Stomach (tissue), 9 donors: ENCODE measurements around the gene MORC1. TPM values are rescaled to one million over a fixed set of nuclear protein-coding genes. Genes with fewer than 3 reads are reported as not detected.

Experiments
- DNase-seq, 2 donors: peaks; one replicate each; pipeline versions ENCODE4 v3.0.0 to v3.0.0-alpha.2; 2013 to 2019
- H3K27ac ChIP-seq, 5 donors: fragments of 200-600 bp in 4 of 5; sonication (generic) in 4 of 5; one replicate each; pipeline ENCODE4 v1.5.1; 2013 to 2019; ENCODE audit warnings: mild to moderate bottlenecking in 1 of 5, moderate library complexity in 1 of 5
- H3K27me3 ChIP-seq, 3 donors: fragments of 200-600 bp; sonication (generic); one replicate each; pipeline ENCODE4 v1.5.1; 2017 to 2019; ENCODE audit warnings: mixed run types in 1 of 3
- H3K36me3 ChIP-seq, 4 donors: fragments of 200-600 bp; sonication (generic); 1 replicate in 3 of 4; 2 replicates in 1 of 4; pipeline ENCODE4 v1.5.1; 2016 to 2019
- H3K4me1 ChIP-seq, 4 donors: fragments of 200-600 bp; sonication (generic); one replicate each; pipeline ENCODE4 v1.5.1; 2016 to 2019
- H3K4me3 ChIP-seq, 4 donors: fragments of 200-600 bp; sonication (generic) in 3 of 4; one replicate each; pipeline ENCODE4 v1.5.1; 2016 to 2019; ENCODE audit warnings: mild to moderate bottlenecking in 1 of 4
- H3K9me3 ChIP-seq, 4 donors: fragments of 200-600 bp; sonication (generic); one replicate each; pipeline ENCODE4 v1.5.1; 2016 to 2019
- EP300 ChIP-seq: sonication (generic); formaldehyde crosslinking; IDR thresholded peaks from one replicate; pipeline ENCODE4 v1.6.1; 2017; ENCODE audit warnings: antibody characterized with exemption
- POLR2A ChIP-seq, 4 donors: fragments of 450-650 bp; IDR thresholded peaks; one replicate each; pipeline ENCODE4 v1.6.1; 2016; ENCODE audit warnings: antibody characterized with exemption in 4 of 4, control low read depth in 2 of 4, mild to moderate bottlenecking in 1 of 4, moderate library complexity in 1 of 4
- POLR2AphosphoS5 ChIP-seq, 3 donors: sonication (generic); formaldehyde crosslinking; IDR thresholded peaks; one replicate each; pipeline ENCODE4 v1.6.1; 2016; ENCODE audit warnings: antibody characterized with exemption in 3 of 3
- WGBS, 5 donors: extraction: QIAGEN DNeasy Blood & Tissue Kit in 3 of 5; methylation state at CpG; one replicate each; pipeline versions ENCODE4 v1.1.5 to v1.1.7; 2013 to 2018; 5-methylcytosine and 5-hydroxymethylcytosine counted together
- intact Hi-C: fragments of 100-400 bp; cut with DNase I; formaldehyde crosslinking; loops from one replicate; pipeline ENCODE4 v1.15.1; 2023; ENCODE audit warnings: low total_unique reads
- polyA plus RNA-seq, 3 donors: library from polyadenylated mRNA; stranded (reverse); fragments of 200-250 nt; gene quantifications; one replicate each; pipeline ENCODE4 v1.2.3, GENCODE V29; 2013
- total RNA-seq, 5 donors: library from RNA; depleted of rRNA; stranded (reverse); fragments of >200 nt; gene quantifications; one replicate each; pipeline versions ENCODE4 v1.1.0 to v1.2.3, GENCODE V29; 2014 to 2016
- TF ChIP-seq, protein P1 (sequence below), 7 experiments: fragments of 450-650 bp in 4 of 7; fragments of 200-600 bp in 3 of 7; sonication (generic) in 3 of 7; IDR thresholded peaks; one replicate each; pipeline ENCODE4 v1.5.1; 2016 to 2019; ENCODE audit warnings: antibody characterized with exemption in 7 of 7, control low read depth in 2 of 7, mild to moderate bottlenecking in 1 of 7
- donor health status: healthy with polysubstance abuse.
- donor health status: Bipolar disorder and iron deficiency.
- donor health status: healthy.

Gene MORC1
- total and polyA plus RNA-seq, 8 donors: not detected

DNA sequence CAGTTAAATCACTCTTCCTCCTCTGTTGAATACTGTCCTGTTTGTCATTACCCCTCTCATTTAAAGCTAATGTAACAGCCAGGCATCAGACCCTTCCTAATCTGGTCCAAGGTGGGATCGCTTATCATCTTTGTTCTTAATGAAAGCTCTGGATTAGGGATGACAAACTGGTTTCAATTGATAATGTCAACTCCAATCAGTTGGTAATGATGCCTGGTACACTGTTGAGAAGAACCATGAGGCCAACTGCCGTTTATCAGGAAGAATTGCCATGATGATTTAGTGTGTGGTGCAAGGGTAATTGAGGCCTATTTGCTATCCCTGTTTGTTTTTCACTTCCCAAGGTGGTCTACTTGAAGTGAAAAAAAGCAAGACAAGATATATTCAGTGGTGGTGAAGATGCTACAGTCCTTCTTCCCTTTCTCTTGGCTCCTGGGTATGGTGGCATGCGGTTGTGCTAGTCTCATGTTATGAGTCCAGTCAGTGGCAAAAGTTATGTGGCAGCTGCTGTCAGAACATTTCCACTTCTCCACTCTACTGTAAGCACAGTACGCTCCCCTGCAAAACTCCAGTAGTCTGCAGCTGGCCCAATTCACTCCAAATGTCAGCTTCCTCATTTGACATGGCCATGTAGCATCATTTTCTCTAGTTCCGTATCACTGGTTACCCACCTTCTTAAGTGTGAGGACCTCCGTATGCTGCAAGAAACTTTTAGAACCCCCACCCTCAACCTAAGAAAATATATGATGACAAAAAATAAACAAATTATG is 72.5 kb downstream of the MORC1 start:
- no peak overlapping the region for H3K27ac ChIP-seq
- no peaks in the 10 kb centered on the region for H3K9me3 ChIP-seq
- no peaks in the 10 kb centered on the region for H3K4me1 ChIP-seq
- H3K27me3 ChIP-seq: no peaks in the 10 kb centered on the region
- no peaks in the 10 kb centered on the region for H3K36me3 ChIP-seq
- no peak overlapping the region for H3K4me3 ChIP-seq
- TF ChIP-seq, protein P1, sequence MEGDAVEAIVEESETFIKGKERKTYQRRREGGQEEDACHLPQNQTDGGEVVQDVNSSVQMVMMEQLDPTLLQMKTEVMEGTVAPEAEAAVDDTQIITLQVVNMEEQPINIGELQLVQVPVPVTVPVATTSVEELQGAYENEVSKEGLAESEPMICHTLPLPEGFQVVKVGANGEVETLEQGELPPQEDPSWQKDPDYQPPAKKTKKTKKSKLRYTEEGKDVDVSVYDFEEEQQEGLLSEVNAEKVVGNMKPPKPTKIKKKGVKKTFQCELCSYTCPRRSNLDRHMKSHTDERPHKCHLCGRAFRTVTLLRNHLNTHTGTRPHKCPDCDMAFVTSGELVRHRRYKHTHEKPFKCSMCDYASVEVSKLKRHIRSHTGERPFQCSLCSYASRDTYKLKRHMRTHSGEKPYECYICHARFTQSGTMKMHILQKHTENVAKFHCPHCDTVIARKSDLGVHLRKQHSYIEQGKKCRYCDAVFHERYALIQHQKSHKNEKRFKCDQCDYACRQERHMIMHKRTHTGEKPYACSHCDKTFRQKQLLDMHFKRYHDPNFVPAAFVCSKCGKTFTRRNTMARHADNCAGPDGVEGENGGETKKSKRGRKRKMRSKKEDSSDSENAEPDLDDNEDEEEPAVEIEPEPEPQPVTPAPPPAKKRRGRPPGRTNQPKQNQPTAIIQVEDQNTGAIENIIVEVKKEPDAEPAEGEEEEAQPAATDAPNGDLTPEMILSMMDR (IDR thresholded peaks at IDR 0.05): no peak
- TF ChIP-seq POLR2A (IDR thresholded peaks at IDR 0.05) (no peak), EP300 (no peak), POLR2AphosphoS5 (IDR thresholded peaks at IDR 0.05) (no peak)
- no peak for DNase-seq
- WGBS, 5 donors: 88 to 94% (median 91%) methylated on average over 6 of the region's 6 CpGs
- intact Hi-C loops: no loop called here

DNA sequence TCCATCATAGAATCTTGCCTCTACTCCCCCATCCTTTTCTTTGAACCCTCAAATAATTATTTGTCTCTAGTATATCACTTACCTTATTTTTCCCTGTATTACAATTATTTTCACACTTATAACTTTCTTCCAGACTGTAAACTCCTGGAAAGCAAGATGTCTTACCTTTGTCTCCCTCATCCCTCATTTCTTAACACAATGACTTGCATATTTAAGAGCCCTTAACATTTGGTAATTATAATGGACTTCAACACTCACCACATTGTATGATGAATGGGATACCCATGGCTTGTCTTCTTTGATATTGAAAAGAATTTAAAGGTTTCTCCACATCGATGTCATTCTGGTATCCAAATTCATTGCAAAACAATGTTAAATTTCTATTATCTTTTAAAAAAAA is 82.9 kb downstream of the MORC1 start:
- Histone ChIP-seq H3K4me3 (no peak overlapping the region), H3K9me3 (no peaks in the 10 kb centered on the region), H3K27ac (no peak overlapping the region), H3K27me3 (no peaks in the 10 kb centered on the region), H3K36me3 (no peaks in the 10 kb centered on the region), H3K4me1 (no peaks in the 10 kb centered on the region)
- intact Hi-C loops: no loop called here
- 87 to 98% (median 90%) methylated on average over 1 of the region's 1 CpG for WGBS, 5 donors
- no peak for TF ChIP-seq EP300
- TF ChIP-seq, protein P1 (IDR thresholded peaks at IDR 0.05): no peak
- TF ChIP-seq POLR2A (IDR thresholded peaks at IDR 0.05): no peak
- TF ChIP-seq POLR2AphosphoS5 (IDR thresholded peaks at IDR 0.05): no peak
- DNase-seq: no peak

DNA sequence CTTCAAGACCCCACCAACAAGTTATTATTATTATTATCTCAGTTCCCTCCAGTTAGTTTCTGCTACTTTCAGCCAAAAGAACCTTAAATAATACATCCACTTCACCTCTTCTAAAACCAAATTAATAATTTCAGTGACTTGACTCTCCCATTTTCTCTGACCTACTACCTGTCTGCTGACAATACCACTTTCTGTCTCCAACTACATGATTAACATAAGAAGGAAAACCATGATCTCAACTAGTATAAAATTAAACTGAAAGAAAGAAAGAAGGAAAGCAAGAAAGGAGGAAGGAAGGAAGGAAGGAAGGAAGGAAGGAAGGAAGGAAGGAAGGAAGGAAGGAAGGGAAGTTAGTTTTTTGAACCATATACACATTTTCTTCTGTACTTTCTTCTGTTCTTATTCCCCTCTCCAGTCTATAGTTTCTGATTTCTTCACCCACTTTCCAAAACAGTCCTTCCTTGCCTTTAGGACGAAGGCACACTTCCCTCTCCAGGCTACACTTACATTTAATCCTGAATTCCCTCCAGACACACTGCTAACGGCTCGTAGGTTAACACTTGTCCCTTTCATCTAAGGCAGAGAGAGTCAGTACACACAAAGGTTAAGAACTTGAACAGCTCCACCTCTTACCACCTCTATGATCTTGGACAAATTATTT is 84.8 kb downstream of the MORC1 start:
- Histone ChIP-seq H3K27me3 (no peaks in the 10 kb centered on the region), H3K4me3 (no peak overlapping the region), H3K36me3 (no peaks in the 10 kb centered on the region), H3K27ac (no peak overlapping the region), H3K4me1 (no peaks in the 10 kb centered on the region), H3K9me3 (no peaks in the 10 kb centered on the region)
- WGBS, 5 donors: 33 to 60% (median 40%) methylated on average over 3 of the region's 3 CpGs
- TF ChIP-seq EP300: no peak
- TF ChIP-seq POLR2A (IDR thresholded peaks at IDR 0.05): no peak
- TF ChIP-seq, protein P1 (IDR thresholded peaks at IDR 0.05): no peak
- TF ChIP-seq POLR2AphosphoS5 (IDR thresholded peaks at IDR 0.05): no peak
- intact Hi-C loops: no loop called here
- DNase-seq: no peak

DNA sequence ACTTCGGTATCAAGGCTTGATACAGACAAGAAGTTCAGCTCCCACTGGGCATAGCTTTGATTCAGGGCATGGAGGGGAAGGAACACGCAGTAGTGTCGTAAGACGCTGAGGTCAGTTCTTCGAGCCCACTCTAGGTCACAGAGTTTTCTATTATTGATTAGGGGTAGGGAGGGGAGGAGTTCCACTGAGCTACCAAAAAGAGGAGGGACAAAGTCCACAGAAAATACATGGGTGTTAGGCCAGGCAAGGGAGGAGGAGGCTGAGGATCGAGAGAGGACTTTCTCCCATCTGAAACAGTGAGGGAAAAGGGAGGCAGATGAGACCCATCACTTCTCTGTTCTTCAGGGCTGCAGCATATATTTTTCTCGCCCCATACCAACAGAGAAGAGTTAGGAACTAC is 89.2 kb downstream of the MORC1 start:
- Histone ChIP-seq H3K4me3 (no peak overlapping the region), H3K4me1 (no peaks in the 10 kb centered on the region), H3K27ac (no peak overlapping the region), H3K36me3 (no peaks in the 10 kb centered on the region), H3K9me3 (no peaks in the 10 kb centered on the region), H3K27me3 (no peaks in the 10 kb centered on the region)
- 81 to 94% (median 89%) methylated on average over 7 of the region's 7 CpGs for WGBS, 5 donors
- DNase-seq: no peak
- intact Hi-C loops: no loop called here
- no peak for TF ChIP-seq POLR2AphosphoS5 (IDR thresholded peaks at IDR 0.05)
- no peak for TF ChIP-seq POLR2A (IDR thresholded peaks at IDR 0.05)
- TF ChIP-seq, protein P1 (IDR thresholded peaks at IDR 0.05): no peak
- no peak for TF ChIP-seq EP300
